GM12872 (cell line): ENCODE measurements around the gene ITPK1.

ENCODE experiments used
- TF ChIP-seq, protein P1 (sequence below): IDR thresholded peaks from 3 replicates; pipeline ENCODE4 v1.5.1; 2011; ENCODE audit warnings: low read depth, mild to moderate bottlenecking, low read length, moderate library complexity; ENCODE audit not compliant: insufficient read depth

ITPK1 gene

DNA sequence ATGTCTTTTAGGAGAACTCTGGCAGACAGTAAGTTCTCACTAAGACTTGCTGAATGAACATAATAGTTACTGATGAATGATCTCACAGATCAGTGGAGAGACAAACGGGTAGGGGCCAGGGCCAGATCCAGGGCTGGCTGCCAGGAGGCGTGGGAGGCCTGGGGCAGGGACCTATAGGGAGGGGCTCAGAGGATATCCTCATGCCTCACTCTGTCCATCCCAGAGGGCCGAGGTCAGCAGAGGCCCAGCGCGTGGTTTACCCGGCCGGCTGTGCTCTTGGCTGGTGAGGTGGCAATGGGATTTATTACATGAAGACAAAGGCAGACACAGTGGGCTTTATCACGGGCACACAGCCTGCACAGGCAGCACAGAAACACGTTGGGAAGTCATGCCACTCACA lies 107.3 kb downstream of the ITPK1 start:
- TF ChIP-seq, protein P1, sequence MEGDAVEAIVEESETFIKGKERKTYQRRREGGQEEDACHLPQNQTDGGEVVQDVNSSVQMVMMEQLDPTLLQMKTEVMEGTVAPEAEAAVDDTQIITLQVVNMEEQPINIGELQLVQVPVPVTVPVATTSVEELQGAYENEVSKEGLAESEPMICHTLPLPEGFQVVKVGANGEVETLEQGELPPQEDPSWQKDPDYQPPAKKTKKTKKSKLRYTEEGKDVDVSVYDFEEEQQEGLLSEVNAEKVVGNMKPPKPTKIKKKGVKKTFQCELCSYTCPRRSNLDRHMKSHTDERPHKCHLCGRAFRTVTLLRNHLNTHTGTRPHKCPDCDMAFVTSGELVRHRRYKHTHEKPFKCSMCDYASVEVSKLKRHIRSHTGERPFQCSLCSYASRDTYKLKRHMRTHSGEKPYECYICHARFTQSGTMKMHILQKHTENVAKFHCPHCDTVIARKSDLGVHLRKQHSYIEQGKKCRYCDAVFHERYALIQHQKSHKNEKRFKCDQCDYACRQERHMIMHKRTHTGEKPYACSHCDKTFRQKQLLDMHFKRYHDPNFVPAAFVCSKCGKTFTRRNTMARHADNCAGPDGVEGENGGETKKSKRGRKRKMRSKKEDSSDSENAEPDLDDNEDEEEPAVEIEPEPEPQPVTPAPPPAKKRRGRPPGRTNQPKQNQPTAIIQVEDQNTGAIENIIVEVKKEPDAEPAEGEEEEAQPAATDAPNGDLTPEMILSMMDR, result no peak

DNA sequence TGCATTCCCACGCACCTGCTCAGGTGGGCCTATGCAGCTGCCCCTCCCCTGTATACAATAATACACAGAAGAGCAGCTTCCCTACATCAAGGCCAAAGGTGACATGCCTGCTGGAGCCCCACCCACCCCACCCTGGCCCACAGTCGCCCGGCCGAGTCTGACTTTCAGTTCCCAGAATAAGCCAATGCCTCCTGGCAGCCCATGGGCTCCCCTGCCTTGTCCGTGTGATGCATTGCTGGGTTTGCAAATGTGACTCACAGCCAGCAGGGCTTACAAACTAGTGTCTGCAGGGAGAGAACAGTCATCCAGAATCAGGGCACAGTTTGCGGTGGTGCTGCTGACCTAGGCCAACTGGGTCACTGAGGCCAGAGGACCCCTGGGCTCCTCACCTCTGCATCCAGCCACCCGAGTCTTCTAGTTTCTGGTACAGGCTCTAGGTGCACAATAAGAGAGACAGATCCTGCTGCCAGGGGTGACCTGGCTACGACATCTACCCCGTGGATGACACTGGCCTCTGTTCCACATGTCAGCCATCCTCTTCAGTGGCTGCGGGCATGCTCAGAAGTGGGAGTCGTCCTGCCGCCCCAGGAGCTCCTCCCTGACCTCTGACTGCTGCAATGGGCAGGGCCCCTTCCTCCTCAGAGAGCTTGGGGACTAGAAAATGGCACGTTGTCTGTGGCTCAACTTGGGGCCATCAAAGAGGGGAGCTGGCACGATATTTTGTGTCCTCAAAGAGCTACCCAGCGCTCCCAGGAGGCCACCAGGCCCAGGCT lies 108.3 kb downstream of the ITPK1 start:
- TF ChIP-seq, protein P1, result no peak

DNA sequence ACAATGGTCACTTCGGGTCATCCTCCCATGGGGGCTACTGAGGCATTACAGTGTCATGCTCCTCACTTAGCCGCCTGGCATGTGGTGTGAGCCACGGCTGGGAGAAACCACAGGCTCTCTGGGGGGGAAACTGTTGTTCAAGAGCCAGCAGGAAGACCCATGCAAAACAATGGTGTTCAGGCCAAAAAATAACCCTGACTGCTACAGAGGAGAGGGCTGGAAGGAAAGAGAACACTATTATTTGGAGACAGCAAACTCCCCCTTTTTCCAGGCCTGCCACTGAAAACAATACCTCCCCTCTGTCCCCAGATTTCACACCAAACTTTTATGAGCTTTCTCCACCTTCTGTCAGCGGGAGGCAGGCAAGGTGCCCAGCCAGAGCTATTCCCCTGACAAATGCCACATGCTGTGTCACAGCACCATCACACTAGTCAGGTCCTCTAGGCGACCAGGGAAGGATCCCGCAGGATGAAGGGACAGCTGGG lies 109.1 kb downstream of the ITPK1 start:
- TF ChIP-seq, protein P1, result no peak

DNA sequence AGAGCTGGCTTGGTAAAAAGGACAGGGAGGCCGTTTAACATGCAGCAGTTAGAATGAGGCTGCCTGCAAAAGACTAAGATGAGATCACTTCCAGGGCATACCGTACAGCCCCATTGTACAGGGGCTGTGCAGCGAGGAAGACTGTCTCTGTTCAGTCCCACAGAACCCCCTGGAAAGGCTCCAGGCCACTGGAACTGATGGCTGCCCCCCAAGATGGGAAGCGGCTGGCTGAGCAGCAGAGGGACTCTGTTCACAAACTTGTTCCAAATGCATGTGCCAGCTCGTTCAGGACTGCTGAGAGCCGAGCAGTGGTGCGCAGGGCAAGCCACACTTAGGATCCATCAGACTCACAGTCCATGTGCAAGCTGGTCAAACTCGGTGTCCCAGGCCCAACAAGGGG lies 109.9 kb downstream of the ITPK1 start:
- TF ChIP-seq, protein P1, result no peak

DNA sequence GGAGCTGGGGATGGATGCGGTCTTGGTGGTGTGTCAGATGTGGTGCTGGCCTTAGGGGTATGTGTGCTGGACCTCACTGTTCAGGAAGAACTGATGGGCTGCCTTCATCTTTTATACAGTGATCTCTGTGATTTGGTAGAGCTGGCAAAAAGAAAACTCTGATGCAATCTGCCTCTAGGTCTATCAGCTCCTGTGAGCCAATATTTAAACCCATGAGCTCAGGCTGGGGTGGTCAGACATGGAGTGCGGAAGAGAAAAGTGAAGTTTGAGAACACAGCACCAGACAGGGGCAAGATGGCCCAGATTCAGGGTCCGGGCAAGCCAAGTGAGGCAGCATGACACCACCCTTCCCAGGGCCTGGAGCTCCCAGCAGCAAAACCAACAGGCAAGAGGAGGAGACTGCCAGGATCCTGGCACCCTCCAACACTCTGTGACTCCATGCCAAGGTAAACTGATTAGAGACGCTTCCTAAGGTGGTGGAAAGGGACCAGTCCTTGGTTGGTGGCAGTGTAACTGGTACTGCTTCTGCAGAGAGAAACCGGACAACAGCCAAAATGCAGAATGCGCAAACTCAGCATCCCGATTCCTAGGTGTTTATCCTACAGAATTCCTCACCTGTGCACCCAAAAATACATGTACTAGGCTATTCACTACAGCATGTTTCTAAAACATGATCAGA lies 110.5 kb downstream of the ITPK1 start:
- TF ChIP-seq, protein P1, result no peak

DNA sequence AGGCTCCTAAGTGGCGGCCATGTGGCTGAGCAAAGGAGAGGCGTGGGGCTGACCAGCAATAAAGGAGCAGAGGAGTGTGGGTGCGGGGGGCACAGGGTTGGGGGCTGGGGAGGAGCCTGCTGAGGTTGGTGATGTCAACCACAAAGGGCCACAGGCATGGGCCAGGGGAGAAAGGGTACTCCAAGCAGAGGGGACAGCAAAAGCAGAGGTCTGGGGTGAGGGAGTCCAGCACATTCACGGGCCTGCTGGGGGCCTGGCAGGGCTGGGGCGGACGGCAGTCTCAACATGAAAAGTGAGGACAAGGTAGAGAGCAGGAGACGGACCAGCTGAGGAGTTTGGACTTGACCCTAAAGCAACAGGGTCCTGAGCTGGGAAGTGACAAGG lies 111.0 kb downstream of the ITPK1 start:
- TF ChIP-seq, protein P1, result no peak

DNA sequence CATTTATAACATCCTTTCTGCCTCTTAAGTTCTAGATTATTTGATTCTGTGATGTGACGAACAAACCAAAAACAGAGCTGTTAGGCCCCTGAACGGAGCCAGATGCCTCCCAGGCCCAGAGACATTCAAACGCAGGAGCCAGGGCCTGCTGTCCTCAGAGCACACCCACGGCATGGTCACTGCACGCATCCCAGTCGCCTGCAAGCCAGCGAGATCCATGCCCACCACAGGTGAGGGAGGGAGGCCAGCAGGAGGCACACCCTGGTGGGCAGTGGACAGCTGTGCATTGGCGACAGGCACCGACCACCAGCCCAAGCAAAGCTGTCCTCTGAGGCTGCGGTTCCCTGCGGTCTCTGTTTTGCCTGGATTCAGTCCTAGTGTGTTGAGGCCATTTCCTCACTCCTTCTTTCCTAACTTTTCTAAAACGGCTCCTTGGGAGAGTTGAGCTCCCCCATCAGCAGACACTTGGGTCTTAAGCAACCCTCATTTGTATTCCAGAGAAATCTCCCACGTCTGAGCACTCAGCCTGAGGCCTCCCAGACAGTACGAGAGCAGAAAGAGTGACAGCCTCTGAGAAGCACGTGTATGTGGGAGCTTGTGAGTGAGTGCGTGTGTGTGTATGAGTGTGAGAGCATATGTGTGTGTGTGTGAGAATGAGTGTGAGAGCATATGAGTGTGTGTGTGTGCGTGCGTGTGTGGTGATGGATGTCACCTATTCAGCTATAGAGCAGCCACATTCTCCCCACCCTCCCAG lies 111.6 kb downstream of the ITPK1 start:
- TF ChIP-seq, protein P1, result no peak
